Measurements from ENCODE around the gene NCBP2.

GRCh38 chr3:196942915-196943277 lies 568 bp upstream of the NCBP2 start:
- TF ChIP-seq CTCF (conservative IDR thresholded peaks at IDR 0.05; ENCODE audit: low read depth in 2 of 2) = no peak
- no peak for TF ChIP-seq POLR2AphosphoS5 (IDR thresholded peaks at IDR 0.05; ENCODE audit: low read depth)
- no peak for TF ChIP-seq EZH2phosphoT487 (IDR thresholded peaks at IDR 0.05; ENCODE audit: unreplicated experiment)
- no peak for TF ChIP-seq EZH2 (IDR thresholded peaks at IDR 0.05; ENCODE audit: low read depth, unreplicated experiment)
- no peak for TF ChIP-seq JUNB (IDR thresholded peaks at IDR 0.05; ENCODE audit: unreplicated experiment)

Measured in GM23338 (cell line).